ENCODE results near the gene ADAMTS9. TPM values are rescaled to one million over a fixed set of nuclear protein-coding genes. Genes with fewer than 3 reads are reported as not detected.

Gene ADAMTS9
- total RNA-seq, 2 donors from 2014 or later, result 4.4 to 14.3 TPM

DNA sequence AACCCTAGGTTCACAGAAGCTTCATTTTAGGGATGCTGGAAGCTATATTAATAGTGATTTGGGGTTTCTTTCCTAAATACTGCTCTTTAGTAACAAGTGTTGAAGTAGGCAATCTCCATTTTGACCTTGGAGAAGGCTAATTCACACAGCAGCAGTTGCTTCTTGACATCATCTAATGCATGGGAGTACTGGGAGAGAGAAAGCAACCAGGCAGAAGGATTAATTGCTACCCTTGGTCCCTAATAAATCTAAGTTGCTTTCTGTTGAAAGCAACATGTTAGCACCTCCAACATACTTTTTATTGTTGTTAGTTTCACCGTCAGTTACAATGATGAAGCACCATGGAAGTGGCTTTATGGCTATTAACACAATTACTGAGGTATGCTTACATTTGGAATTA, 96.2 kb downstream of the ADAMTS9 start:
- Histone ChIP-seq H3K9me3 (no peaks in the 10 kb centered on the region), H3K4me3 (no peak overlapping the region), H3K27me3 (no peaks in the 10 kb centered on the region), H3K9ac (ENCODE audit: low read depth in 2 of 2, low read length in 2 of 2) (no peak overlapping the region), H3K27ac (no peak overlapping the region), H3K4me1 (no peaks in the 10 kb centered on the region), H3K36me3 (no peaks in the 10 kb centered on the region)
- intact Hi-C loops (cut with DNase I), result no loop called here
- TF ChIP-seq, protein P1, sequence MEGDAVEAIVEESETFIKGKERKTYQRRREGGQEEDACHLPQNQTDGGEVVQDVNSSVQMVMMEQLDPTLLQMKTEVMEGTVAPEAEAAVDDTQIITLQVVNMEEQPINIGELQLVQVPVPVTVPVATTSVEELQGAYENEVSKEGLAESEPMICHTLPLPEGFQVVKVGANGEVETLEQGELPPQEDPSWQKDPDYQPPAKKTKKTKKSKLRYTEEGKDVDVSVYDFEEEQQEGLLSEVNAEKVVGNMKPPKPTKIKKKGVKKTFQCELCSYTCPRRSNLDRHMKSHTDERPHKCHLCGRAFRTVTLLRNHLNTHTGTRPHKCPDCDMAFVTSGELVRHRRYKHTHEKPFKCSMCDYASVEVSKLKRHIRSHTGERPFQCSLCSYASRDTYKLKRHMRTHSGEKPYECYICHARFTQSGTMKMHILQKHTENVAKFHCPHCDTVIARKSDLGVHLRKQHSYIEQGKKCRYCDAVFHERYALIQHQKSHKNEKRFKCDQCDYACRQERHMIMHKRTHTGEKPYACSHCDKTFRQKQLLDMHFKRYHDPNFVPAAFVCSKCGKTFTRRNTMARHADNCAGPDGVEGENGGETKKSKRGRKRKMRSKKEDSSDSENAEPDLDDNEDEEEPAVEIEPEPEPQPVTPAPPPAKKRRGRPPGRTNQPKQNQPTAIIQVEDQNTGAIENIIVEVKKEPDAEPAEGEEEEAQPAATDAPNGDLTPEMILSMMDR (IDR thresholded peaks at IDR 0.05), result no peak
- DNase-seq, result no peak

DNA sequence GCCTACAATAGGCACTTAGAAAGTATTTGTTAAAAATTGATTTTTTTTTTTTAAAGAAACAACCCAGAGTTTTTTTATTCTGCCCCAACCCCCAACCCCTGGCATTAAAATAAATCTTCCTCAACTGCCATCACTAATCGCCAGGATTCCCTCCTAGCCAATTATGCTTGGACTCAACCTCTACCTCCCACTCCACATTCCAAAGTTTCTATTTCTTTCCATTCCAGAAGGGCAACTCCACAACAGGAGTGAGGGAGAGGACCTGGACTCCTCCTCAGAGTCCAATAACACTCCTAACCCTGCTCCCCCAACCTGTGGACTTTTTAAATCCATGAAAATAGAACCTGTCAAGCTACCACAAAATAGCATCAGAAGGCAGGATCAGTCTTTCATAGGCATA, 99.4 kb downstream of the ADAMTS9 start:
- Histone ChIP-seq H3K9ac (ENCODE audit: low read depth in 2 of 2, low read length in 2 of 2) (no peak overlapping the region), H3K36me3 (no peaks in the 10 kb centered on the region), H3K27ac (no peak overlapping the region), H3K4me1 (no peaks in the 10 kb centered on the region), H3K27me3 (no peaks in the 10 kb centered on the region), H3K4me3 (no peak overlapping the region), H3K9me3 (no peaks in the 10 kb centered on the region)
- intact Hi-C loops (cut with DNase I), result no loop called here
- TF ChIP-seq, protein P1 (IDR thresholded peaks at IDR 0.05), result no peak
- DNase-seq, result no peak

DNA sequence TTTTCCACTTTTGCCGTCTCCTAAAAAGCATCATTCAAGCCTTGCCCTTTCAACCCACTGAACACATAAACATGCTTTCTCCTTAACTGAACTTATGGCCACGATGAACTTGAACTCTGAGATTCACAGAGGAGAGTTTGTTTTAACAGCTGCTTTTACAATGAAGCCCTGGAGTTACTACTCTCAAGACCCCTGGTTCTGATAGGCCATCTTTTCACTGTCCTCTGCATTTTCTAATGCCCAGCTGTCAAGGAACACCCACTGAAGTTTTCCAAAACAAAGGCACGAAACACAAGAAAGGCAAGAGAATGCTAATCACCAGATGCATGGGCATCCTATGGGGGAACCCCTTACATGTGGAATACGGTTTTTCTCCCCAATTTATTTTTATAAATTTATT, 100.8 kb downstream of the ADAMTS9 start:
- Histone ChIP-seq H3K27ac (no peak overlapping the region), H3K27me3 (no peaks in the 10 kb centered on the region), H3K4me1 (no peaks in the 10 kb centered on the region), H3K9me3 (no peaks in the 10 kb centered on the region), H3K36me3 (no peaks in the 10 kb centered on the region), H3K9ac (ENCODE audit: low read depth in 2 of 2, low read length in 2 of 2) (no peak overlapping the region), H3K4me3 (no peak overlapping the region)
- DNase-seq, result no peak
- intact Hi-C loops (cut with DNase I), result no loop called here
- TF ChIP-seq, protein P1 (IDR thresholded peaks at IDR 0.05), result no peak

DNA sequence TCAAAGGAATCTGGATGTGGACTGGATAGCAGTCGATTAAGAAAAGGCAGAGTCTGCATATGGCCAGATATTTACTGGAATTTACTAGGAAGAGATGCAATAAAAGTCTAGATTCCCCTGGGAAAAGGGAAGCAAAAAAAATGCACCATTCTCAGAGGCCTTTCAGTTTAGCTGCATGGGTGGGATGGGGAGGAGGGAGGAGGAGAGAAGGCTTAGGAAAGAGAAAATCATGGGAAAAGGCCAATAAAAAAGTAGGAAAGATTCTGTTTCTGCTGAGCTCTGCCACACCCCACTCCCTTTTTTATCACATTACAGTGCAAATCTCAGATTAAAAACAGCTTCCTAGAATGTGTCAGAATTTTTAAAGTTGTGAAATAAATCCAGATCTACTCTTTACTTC, 103.6 kb downstream of the ADAMTS9 start:
- Histone ChIP-seq H3K36me3 (no peaks in the 10 kb centered on the region), H3K9ac (ENCODE audit: low read depth in 2 of 2, low read length in 2 of 2) (no peak overlapping the region), H3K27me3 (no peaks in the 10 kb centered on the region), H3K4me3 (no peak overlapping the region), H3K27ac (no peak overlapping the region), H3K9me3 (no peaks in the 10 kb centered on the region), H3K4me1 (no peaks in the 10 kb centered on the region)
- intact Hi-C loops (cut with DNase I), result no loop called here
- DNase-seq, result no peak
- TF ChIP-seq, protein P1 (IDR thresholded peaks at IDR 0.05), result no peak

DNA sequence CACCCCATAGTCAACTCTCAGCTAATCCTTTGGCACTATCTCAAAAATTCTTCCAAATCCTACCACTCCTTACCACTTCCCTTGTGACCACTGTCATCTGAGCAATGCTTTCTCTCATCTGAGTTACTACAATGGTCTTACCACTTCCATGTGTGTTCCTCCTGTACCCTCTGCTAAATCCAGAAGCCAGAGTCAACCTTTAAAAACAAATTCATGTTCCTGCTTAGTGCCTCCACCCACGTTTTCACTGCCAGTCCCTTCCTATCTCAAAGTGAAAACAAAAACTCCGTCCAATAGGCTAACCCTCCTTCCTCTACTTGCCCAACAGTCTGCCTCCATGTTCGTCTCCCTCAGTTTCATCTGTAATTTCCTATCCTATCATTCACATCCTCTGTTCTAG, 109.0 kb downstream of the ADAMTS9 start:
- Histone ChIP-seq H3K36me3 (no peaks in the 10 kb centered on the region), H3K27me3 (no peaks in the 10 kb centered on the region), H3K9ac (ENCODE audit: low read depth in 2 of 2, low read length in 2 of 2) (no peak overlapping the region), H3K4me3 (no peak overlapping the region), H3K27ac (no peak overlapping the region), H3K9me3 (no peaks in the 10 kb centered on the region), H3K4me1 (no peaks in the 10 kb centered on the region)
- no peak for DNase-seq
- TF ChIP-seq, protein P1 (IDR thresholded peaks at IDR 0.05), result no peak
- intact Hi-C loops (cut with DNase I), result no loop called here

All from colonic mucosa (tissue), 4 donors.